Right hindlimb (tissue), 1 donor: Measurements from ENCODE around the gene TULP3.

Experiments
- DNase-seq: peaks from one replicate; pipeline ENCODE4 v3.0.0-alpha.2; 2018

TULP3 gene

GRCh38 chr12:2977776-2978175 is 87.1 kb downstream of the TULP3 start:
- DNase-seq = no peak

GRCh38 chr12:2979806-2980205 is 89.1 kb downstream of the TULP3 start:
- no peak for DNase-seq

DNA sequence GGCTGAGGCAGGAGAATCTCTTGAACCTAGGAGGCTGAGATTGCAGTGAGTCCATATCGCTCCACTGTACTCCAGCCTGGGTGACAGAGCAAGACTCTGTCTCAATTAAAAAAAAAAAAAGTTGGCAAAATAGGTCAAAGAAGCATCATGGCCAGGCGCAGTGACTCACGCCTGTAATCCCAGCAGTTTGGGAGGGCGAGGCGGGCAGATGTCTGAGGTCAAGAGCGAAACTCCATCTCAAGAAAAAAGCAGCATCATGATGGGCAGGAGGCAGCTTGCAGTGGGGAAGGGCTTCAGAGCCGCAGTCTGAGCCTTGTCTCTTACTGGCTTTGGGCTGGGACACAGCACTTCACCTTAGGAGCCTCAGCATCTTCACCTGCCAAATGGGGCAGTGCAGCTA is 89.9 kb downstream of the TULP3 start:
- no peak for DNase-seq

- no peak for DNase-seq
Observed at GRCh38 chr12:2982361-2982760, 91.7 kb downstream of the TULP3 start.

DNA sequence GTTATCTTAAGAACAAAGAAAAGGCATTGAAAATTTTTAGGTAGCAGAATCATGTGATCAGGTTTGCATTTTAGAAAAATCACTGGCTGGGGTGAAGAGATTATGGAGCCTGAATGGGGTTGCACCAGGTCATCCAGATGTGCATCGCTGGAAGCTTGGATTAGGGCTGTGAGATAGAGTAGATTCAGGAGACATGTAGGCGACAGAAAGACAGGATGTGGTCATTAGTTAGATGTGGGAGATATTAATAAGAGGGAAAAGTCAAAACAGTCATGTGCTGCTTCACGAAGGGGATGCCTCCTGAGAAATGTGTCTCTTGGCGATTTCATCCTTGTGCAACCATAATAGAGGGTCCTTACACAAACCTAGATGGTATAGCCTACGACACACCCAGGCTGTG is 93.6 kb downstream of the TULP3 start:
- DNase-seq = no peak

GRCh38 chr12:2984698-2985097 is 94.0 kb downstream of the TULP3 start:
- no peak for DNase-seq

- DNase-seq = no peak
Observed at GRCh38 chr12:2986876-2987275, 96.2 kb downstream of the TULP3 start.

GRCh38 chr12:2988494-2988893 is 97.8 kb downstream of the TULP3 start:
- DNase-seq = no peak
